Activated naive CD4-positive, alpha-beta T cell treated with anti-CD3 and anti-CD28 coated beads, Interleukin-2, amount 10 ng/mL, durations not matched to agents 7 days and 5 days (primary cell): ENCODE data around the gene SPATA46.

ENCODE experiments used
- CTCF ChIA-PET: fragments of 350-600 bp; sonication (Branson Sonifier 250); formaldehyde crosslinking; loops from one replicate; lab custom pipeline; 2021; ENCODE audit warnings: antibody characterized with exemption; lab: Charles Lee
- DNase-seq: peaks from one replicate; pipeline ENCODE4 v3.0.0-alpha.2; 2020
- H3K27ac Mint-ChIP-seq: one replicate; pipeline ENCODE4 v1.8.0; 2021; ENCODE audit warnings: mild to moderate bottlenecking, moderate library complexity, mixed read lengths
- H3K27me3 Mint-ChIP-seq: one replicate; pipeline ENCODE4 v1.8.0; 2021; ENCODE audit warnings: mild to moderate bottlenecking, mixed read lengths
- H3K36me3 Mint-ChIP-seq: one replicate; pipeline ENCODE4 v1.8.0; 2021; ENCODE audit warnings: mixed read lengths
- H3K4me1 Mint-ChIP-seq: one replicate; pipeline ENCODE4 v1.8.0; 2021; ENCODE audit warnings: mixed read lengths
- H3K4me3 Mint-ChIP-seq: one replicate; pipeline ENCODE4 v1.8.0; 2021; ENCODE audit warnings: mild to moderate bottlenecking, moderate library complexity, mixed read lengths
- H3K9me3 Mint-ChIP-seq: one replicate; pipeline ENCODE4 v1.8.0; 2021; ENCODE audit warnings: mixed read lengths

SPATA46 gene

GRCh38 chr1:162387226-162388082 lies 10.8 kb upstream of the SPATA46 start:
- no peaks in the 10 kb centered on the region for H3K36me3 Mint-ChIP-seq
- H3K9me3 Mint-ChIP-seq: no peaks in the 10 kb centered on the region

DNA sequence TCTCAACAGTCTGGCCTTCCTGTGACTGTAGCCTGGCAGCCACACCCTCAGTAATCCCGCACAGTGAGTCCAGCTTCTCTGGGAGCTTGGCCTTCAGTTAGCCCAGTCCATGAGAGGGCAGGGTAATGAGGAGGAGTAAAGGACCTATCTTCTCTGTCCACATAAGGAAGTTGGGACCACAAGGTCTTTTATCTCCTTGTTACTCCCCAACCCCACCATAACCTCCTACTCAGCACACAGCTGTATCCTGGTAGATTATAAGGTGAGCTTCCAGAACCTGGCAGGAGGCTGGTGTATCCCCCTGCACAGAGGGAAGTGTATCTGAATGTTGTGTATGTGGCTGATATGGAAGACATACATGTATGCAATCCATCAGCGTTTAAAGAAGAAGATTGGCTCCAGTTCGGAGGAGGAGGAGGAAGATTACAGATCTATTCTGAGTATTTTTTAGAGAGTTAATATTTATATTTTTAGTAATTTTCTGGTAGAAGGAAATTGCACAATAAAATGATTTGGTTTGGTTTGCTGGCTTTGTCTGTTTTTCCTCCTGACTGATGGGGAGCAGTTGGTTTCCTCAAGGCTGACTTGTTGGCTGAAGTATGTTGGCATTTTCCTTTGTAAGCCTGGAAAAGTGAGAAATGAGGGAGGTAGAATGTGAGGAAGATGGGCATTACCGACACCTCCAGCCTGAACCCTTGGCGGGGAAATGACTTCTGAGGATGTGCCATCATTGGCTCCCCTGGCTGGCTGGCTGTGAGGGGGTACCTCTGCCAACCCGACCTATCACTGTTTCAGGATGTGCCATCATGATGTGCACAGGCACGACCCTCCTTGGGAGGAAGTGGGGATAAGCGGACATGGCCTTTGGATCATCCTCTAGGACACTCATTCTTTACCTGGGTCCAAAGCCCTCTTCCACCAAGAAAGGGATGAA lies 9.9 kb upstream of the SPATA46 start:
- CTCF ChIA-PET: interaction anchor here (1.3 kb wide), 1 partner anchor 330 kb away, joined by 3 read pairs; no protein-coding TSS in a partner anchor
- peaks cover 26% of the 10 kb centered on the region for H3K27me3 Mint-ChIP-seq
- peaks cover 4% of the 10 kb centered on the region for H3K4me1 Mint-ChIP-seq
- H3K36me3 Mint-ChIP-seq: no peaks in the 10 kb centered on the region
- H3K9me3 Mint-ChIP-seq: no peaks in the 10 kb centered on the region
- no peak for DNase-seq
- H3K4me3 Mint-ChIP-seq: no peak overlapping the region
- H3K27ac Mint-ChIP-seq: no peak overlapping the region

More at GRCh38 chr1:162387226-162388082, 10.8 kb upstream of the SPATA46 start:
- H3K4me1 Mint-ChIP-seq: peaks cover 4% of the 10 kb centered on the region
- no peak for DNase-seq
- CTCF ChIA-PET: no interaction called here
- no peak overlapping the region for H3K27ac Mint-ChIP-seq
- H3K27me3 Mint-ChIP-seq: peaks cover 26% of the 10 kb centered on the region
- H3K4me3 Mint-ChIP-seq: no peak overlapping the region

- Mint-ChIP-seq H3K27ac (no peak overlapping the region), H3K36me3 (no peaks in the 10 kb centered on the region), H3K9me3 (no peaks in the 10 kb centered on the region), H3K27me3 (peaks cover 23% of the 10 kb centered on the region), H3K4me3 (no peak overlapping the region), H3K4me1 (peaks cover 4% of the 10 kb centered on the region)
- DNase-seq: no peak
- CTCF ChIA-PET: interaction anchor here (1.3 kb wide), 1 partner anchor 330 kb away, joined by 3 read pairs; no protein-coding TSS in a partner anchor
Measured at GRCh38 chr1:162385702-162386101, 9.0 kb upstream of the SPATA46 start.

GRCh38 chr1:162385280-162385623 lies 8.6 kb upstream of the SPATA46 start:
- Mint-ChIP-seq H3K4me1 (peaks cover 4% of the 10 kb centered on the region), H3K36me3 (no peaks in the 10 kb centered on the region), H3K27me3 (peaks cover 19% of the 10 kb centered on the region), H3K9me3 (no peaks in the 10 kb centered on the region), H3K4me3 (no peak overlapping the region), H3K27ac (no peak overlapping the region)
- CTCF ChIA-PET: interaction anchor here (1.3 kb wide), 1 partner anchor 329 kb away, joined by 3 read pairs; no protein-coding TSS in a partner anchor
- no peak for DNase-seq

- CTCF ChIA-PET: interaction anchor here (1.3 kb wide), 1 partner anchor 329 kb away, joined by 3 read pairs; no protein-coding TSS in a partner anchor
- Mint-ChIP-seq H3K27me3 (peaks cover 13% of the 10 kb centered on the region), H3K9me3 (no peaks in the 10 kb centered on the region), H3K27ac (no peak overlapping the region), H3K36me3 (no peaks in the 10 kb centered on the region), H3K4me3 (no peak overlapping the region), H3K4me1 (peaks cover 4% of the 10 kb centered on the region)
- no peak for DNase-seq
Measured at GRCh38 chr1:162384601-162385279, 8.1 kb upstream of the SPATA46 start.

DNA sequence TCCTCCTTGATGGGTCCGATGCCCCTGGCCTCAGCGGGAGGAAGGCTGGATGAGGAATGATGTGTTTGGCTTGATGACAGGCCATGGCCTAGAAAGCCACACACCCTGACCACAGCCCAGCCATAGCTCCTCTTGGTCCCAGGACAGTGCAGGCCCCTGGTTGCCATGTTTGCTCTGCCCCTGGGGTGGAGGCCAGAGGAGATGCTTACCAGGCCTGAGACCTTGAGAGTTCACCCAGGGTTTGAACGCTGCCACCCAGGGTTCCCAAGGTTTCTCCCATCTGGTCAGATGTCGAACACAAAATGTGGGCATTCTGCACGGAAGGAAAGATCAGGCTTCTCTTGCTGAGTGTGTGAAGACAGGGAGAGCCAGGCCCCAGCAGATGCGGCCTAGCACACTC lies 7.5 kb upstream of the SPATA46 start:
- H3K36me3 Mint-ChIP-seq: no peaks in the 10 kb centered on the region
- CTCF ChIA-PET: no interaction called here
- DNase-seq: no peak
- peaks cover 7% of the 10 kb centered on the region for H3K27me3 Mint-ChIP-seq
- no peaks in the 10 kb centered on the region for H3K9me3 Mint-ChIP-seq
- H3K4me1 Mint-ChIP-seq: no peaks in the 10 kb centered on the region
- H3K27ac Mint-ChIP-seq: no peak overlapping the region
- H3K4me3 Mint-ChIP-seq: no peak overlapping the region

GRCh38 chr1:162383516-162383915 lies 6.9 kb upstream of the SPATA46 start:
- CTCF ChIA-PET: no interaction called here
- DNase-seq: no peak
- Mint-ChIP-seq H3K27me3 (peaks cover 1% of the 10 kb centered on the region), H3K27ac (no peak overlapping the region), H3K9me3 (no peaks in the 10 kb centered on the region), H3K4me1 (no peaks in the 10 kb centered on the region), H3K36me3 (no peaks in the 10 kb centered on the region), H3K4me3 (no peak overlapping the region)

GRCh38 chr1:162383091-162383490 lies 6.4 kb upstream of the SPATA46 start:
- Mint-ChIP-seq H3K27me3 (no peaks in the 10 kb centered on the region), H3K4me3 (no peak overlapping the region), H3K36me3 (no peaks in the 10 kb centered on the region), H3K4me1 (no peaks in the 10 kb centered on the region), H3K9me3 (no peaks in the 10 kb centered on the region), H3K27ac (no peak overlapping the region)
- CTCF ChIA-PET: no interaction called here
- DNase-seq: no peak

- Mint-ChIP-seq H3K9me3 (no peaks in the 10 kb centered on the region), H3K27me3 (no peaks in the 10 kb centered on the region), H3K4me1 (no peaks in the 10 kb centered on the region), H3K36me3 (no peaks in the 10 kb centered on the region), H3K4me3 (no peak overlapping the region), H3K27ac (no peak overlapping the region)
- DNase-seq: no peak
- CTCF ChIA-PET: interaction anchor here (1.2 to 2.0 kb wide), 2 partner anchors 10 to 24 kb away, joined by 4 to 5 read pairs; no protein-coding TSS in a partner anchor
Measured at GRCh38 chr1:162381941-162382750, 5.5 kb upstream of the SPATA46 start.

- H3K27me3 Mint-ChIP-seq: no peaks in the 10 kb centered on the region
- DNase-seq: no peak
- no peaks in the 10 kb centered on the region for H3K9me3 Mint-ChIP-seq
- no peak within 1 kb of the TSS for H3K4me3 Mint-ChIP-seq
- CTCF ChIA-PET: interaction anchor here (1.2 to 2.0 kb wide), 2 partner anchors 11 to 24 kb away, joined by 4 to 5 read pairs; no protein-coding TSS in a partner anchor
- no peak within 1 kb of the TSS for H3K27ac Mint-ChIP-seq
- no peaks in the 10 kb centered on the region for H3K4me1 Mint-ChIP-seq
- no peaks in the 10 kb centered on the region for H3K36me3 Mint-ChIP-seq
Measured at GRCh38 chr1:162381383-162381782, 4.7 kb upstream of the SPATA46 start, which contains the start of gene C1orf226. Gene C1orf226 (plus strand): TSS chr1:162381728. CDS start chr1:162381902, 174 bp downstream.

DNA sequence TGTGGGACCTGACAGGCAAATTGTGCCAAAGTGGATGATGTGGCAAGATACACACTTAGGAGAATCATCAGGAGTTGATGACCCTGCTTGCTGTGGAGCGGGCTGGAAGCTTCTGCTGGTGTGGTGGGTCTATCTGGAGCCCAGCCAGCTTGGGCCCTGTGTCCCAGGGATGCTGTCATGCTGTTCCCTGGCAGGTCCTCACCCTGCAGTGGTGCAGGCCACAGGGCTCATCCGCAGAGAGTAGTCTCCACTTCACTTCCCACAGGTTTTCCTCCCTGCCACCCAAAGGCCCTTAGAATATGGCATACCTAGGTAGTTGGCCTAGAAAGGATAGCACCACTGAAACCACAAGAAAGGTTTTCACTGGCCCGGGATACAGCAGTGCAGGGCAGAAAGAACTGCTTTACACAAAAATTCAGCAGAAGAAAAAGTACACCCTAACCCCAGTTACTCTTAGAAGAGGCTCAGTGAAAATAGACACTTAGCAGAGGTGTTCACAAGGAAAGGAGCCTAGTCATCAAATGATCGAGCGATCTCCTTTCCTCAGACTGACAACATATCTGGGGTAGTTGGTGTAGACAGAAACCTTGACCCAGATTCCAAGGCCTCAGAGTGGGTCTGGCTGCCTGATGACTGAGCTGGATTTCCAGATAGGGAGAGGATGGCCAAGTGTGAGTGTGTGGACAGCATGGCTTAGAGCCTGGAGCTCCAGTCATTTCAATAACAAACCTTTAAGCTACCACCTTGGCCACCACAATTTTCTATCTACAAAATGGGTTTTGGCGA lies 3.6 kb upstream of the SPATA46 start:
- CTCF ChIA-PET: interaction anchor here (2.0 to 2.8 kb wide), 2 partner anchors 11 to 23 kb away, joined by 5 to 10 read pairs; no protein-coding TSS in a partner anchor
- Mint-ChIP-seq H3K9me3 (no peaks in the 10 kb centered on the region), H3K36me3 (no peaks in the 10 kb centered on the region), H3K27ac (no peak overlapping the region), H3K4me1 (no peaks in the 10 kb centered on the region), H3K27me3 (no peaks in the 10 kb centered on the region), H3K4me3 (no peak overlapping the region)
- DNase-seq: no peak

DNA sequence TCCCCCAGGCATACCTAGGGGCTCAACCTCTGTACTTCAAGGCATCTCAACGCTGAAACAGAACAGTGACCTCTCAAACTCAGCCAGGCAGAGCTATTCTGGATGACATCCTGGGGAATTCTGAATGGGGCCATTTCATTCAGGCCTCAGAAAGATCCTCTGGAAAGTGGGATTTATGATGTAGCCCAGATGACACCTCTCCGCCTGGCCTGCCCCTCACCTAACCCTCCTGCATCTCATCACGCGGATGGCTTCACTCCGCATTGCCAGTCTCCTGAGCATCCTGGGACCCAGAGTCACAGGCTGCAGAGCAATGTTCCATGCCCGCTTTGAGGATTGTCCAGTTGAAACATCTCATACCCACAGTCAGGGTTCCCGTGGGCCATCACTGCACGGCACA lies 1.2 kb downstream of the SPATA46 start:
- Mint-ChIP-seq H3K27me3 (no peaks in the 10 kb centered on the region), H3K36me3 (no peaks in the 10 kb centered on the region), H3K4me3 (no peak overlapping the region), H3K9me3 (no peaks in the 10 kb centered on the region), H3K4me1 (no peaks in the 10 kb centered on the region), H3K27ac (no peak overlapping the region)
- CTCF ChIA-PET: no interaction called here
- no peak for DNase-seq
